ENCODE data around the gene PPFIBP2. TPM values are rescaled to one million over a fixed set of nuclear protein-coding genes. Genes with fewer than 3 reads are reported as not detected.

PPFIBP2 gene
- total RNA-seq, 1 donor from 2014 or later: 65.8 TPM

GRCh38 chr11:7486098-7486780 lies 27.6 kb upstream of the PPFIBP2 start:
- Histone ChIP-seq H3K9me3 (ENCODE audit: control insufficient read depth in 3 of 3, low read length in 3 of 3) (no peaks in the 10 kb centered on the region), H3K27ac (ENCODE audit: low read depth, low read length) (no peak overlapping the region), H3K27me3 (ENCODE audit: control insufficient read depth in 3 of 3, insufficient read depth in 3 of 3, low read length in 3 of 3) (no peaks in the 10 kb centered on the region), H3K4me3 (ENCODE audit: low read length in 3 of 3) (peak overlapping the region; percentile 55 to 78 (median 71)), H3K9ac (ENCODE audit: low read depth in 1 of 3, low read length in 3 of 3) (peak overlapping the region in 1 of 3 donors; percentile 15), H3K4me1 (ENCODE audit: control insufficient read depth in 3 of 3, insufficient read depth in 3 of 3, low read length in 3 of 3) (peaks cover 0 to 3% (median 0%) of the 10 kb centered on the region in 3 donors), H3K36me3 (ENCODE audit: control insufficient read depth in 3 of 3, insufficient read depth in 3 of 3, low read length in 3 of 3) (peaks cover 0 to 2% (median 0%) of the 10 kb centered on the region in 3 donors)

DNA sequence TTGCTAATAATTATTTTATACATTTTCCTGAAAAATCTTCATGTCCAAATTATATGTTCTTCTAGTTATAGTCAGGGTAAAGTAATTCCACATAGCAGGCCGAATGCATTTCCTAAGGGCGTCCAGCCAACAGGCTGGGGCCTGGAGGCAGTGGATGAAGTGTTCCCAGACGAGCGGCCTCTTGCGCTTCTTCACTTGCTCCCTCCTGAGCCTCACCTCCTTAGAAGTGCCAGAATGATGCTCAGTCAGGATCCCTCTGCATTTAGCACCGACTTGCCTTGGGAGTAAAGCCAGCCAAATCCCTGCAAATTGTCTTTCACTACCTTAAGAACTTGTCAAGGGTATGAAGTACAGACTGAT lies 27.0 kb upstream of the PPFIBP2 start:
- no peak overlapping the region for H3K27ac ChIP-seq (ENCODE audit: low read depth, low read length)

GRCh38 chr11:7487360-7487759 lies 26.4 kb upstream of the PPFIBP2 start:
- Histone ChIP-seq H3K27me3 (ENCODE audit: control insufficient read depth in 3 of 3, insufficient read depth in 3 of 3, low read length in 3 of 3) (no peaks in the 10 kb centered on the region), H3K4me1 (ENCODE audit: control insufficient read depth in 3 of 3, insufficient read depth in 3 of 3, low read length in 3 of 3) (peaks cover 0 to 3% (median 0%) of the 10 kb centered on the region in 3 donors), H3K9ac (ENCODE audit: low read depth in 1 of 3, low read length in 3 of 3) (no peak overlapping the region), H3K9me3 (ENCODE audit: control insufficient read depth in 3 of 3, low read length in 3 of 3) (no peaks in the 10 kb centered on the region), H3K4me3 (ENCODE audit: low read length in 3 of 3) (peak overlapping the region in 1 of 3 donors; percentile 78), H3K36me3 (ENCODE audit: control insufficient read depth in 3 of 3, insufficient read depth in 3 of 3, low read length in 3 of 3) (peaks cover 0 to 2% (median 0%) of the 10 kb centered on the region in 3 donors), H3K27ac (ENCODE audit: low read depth, low read length) (no peak overlapping the region)

More for the DNA sequence above, 27.0 kb upstream of the PPFIBP2 start:
- Histone ChIP-seq H3K36me3 (ENCODE audit: control insufficient read depth in 3 of 3, insufficient read depth in 3 of 3, low read length in 3 of 3) (peaks cover 0 to 2% (median 0%) of the 10 kb centered on the region in 3 donors), H3K9ac (ENCODE audit: low read depth in 1 of 3, low read length in 3 of 3) (no peak overlapping the region), H3K9me3 (ENCODE audit: control insufficient read depth in 3 of 3, low read length in 3 of 3) (no peaks in the 10 kb centered on the region), H3K4me1 (ENCODE audit: control insufficient read depth in 3 of 3, insufficient read depth in 3 of 3, low read length in 3 of 3) (peaks cover 0 to 3% (median 0%) of the 10 kb centered on the region in 3 donors), H3K27me3 (ENCODE audit: control insufficient read depth in 3 of 3, insufficient read depth in 3 of 3, low read length in 3 of 3) (no peaks in the 10 kb centered on the region), H3K4me3 (ENCODE audit: low read length in 3 of 3) (peak overlapping the region in 1 of 3 donors; percentile 78)

GRCh38 chr11:7488681-7489080 lies 25.1 kb upstream of the PPFIBP2 start:
- no peak overlapping the region for H3K27ac ChIP-seq (ENCODE audit: low read depth, low read length)
- H3K36me3 ChIP-seq (ENCODE audit: control insufficient read depth in 3 of 3, insufficient read depth in 3 of 3, low read length in 3 of 3): peaks cover 0 to 2% (median 0%) of the 10 kb centered on the region in 3 donors
- H3K9ac ChIP-seq (ENCODE audit: low read depth in 1 of 3, low read length in 3 of 3): no peak overlapping the region
- no peaks in the 10 kb centered on the region for H3K9me3 ChIP-seq (ENCODE audit: control insufficient read depth in 3 of 3, low read length in 3 of 3)
- peaks cover 0 to 6% (median 0%) of the 10 kb centered on the region in 3 donors for H3K4me1 ChIP-seq (ENCODE audit: control insufficient read depth in 3 of 3, insufficient read depth in 3 of 3, low read length in 3 of 3)
- H3K27me3 ChIP-seq (ENCODE audit: control insufficient read depth in 3 of 3, insufficient read depth in 3 of 3, low read length in 3 of 3): no peaks in the 10 kb centered on the region
- H3K4me3 ChIP-seq (ENCODE audit: low read length in 3 of 3): no peak overlapping the region

DNA sequence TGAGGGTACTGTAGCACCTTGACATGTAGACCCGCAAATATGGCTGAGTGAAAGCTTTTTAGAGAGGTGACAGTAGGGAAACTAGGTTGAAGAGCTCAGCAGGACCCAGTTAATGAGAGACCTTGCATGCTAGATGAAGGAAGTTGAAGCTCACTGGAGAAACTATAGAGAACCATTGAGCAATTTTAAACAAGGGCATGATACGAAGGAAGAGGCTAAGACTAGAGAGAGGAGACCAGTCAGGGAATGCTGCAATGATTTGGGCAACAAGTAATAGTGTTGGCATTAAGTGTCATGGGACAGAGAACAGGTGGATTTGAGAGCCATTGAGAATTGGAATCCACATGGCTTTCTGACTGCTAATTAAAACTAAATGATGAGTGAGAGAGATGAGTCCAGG lies 24.4 kb upstream of the PPFIBP2 start:
- H3K27ac ChIP-seq (ENCODE audit: low read depth, low read length): no peak overlapping the region
- peaks cover 0 to 6% (median 0%) of the 10 kb centered on the region in 3 donors for H3K4me1 ChIP-seq (ENCODE audit: control insufficient read depth in 3 of 3, insufficient read depth in 3 of 3, low read length in 3 of 3)
- H3K36me3 ChIP-seq (ENCODE audit: control insufficient read depth in 3 of 3, insufficient read depth in 3 of 3, low read length in 3 of 3): peaks cover 0 to 2% (median 0%) of the 10 kb centered on the region in 3 donors
- H3K9me3 ChIP-seq (ENCODE audit: control insufficient read depth in 3 of 3, low read length in 3 of 3): no peaks in the 10 kb centered on the region
- no peaks in the 10 kb centered on the region for H3K27me3 ChIP-seq (ENCODE audit: control insufficient read depth in 3 of 3, insufficient read depth in 3 of 3, low read length in 3 of 3)
- no peak overlapping the region for H3K9ac ChIP-seq (ENCODE audit: low read depth in 1 of 3, low read length in 3 of 3)
- no peak overlapping the region for H3K4me3 ChIP-seq (ENCODE audit: low read length in 3 of 3)

DNA sequence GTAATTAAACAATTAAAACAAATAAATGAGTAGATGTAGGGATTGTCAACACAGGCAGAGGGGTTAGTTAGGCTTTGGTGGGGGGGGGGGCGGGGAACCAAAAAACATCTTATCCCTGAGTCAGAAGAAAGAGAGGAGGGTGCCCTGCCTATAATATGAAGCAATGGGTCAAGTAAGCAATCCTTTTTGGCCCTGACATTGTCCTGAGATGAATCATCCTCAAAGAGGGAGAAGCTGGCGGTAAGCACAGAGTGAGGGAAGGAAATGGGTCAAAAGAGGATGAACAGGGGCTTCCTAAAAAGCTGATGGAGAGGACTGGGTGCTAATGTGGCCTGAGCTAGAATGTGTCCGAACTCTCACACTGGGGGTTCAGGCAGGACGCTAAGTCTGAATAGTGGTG lies 23.7 kb upstream of the PPFIBP2 start:
- no peak overlapping the region for H3K27ac ChIP-seq (ENCODE audit: low read depth, low read length)
- H3K27me3 ChIP-seq (ENCODE audit: control insufficient read depth in 3 of 3, insufficient read depth in 3 of 3, low read length in 3 of 3): no peaks in the 10 kb centered on the region
- peaks cover 0 to 2% (median 0%) of the 10 kb centered on the region in 3 donors for H3K36me3 ChIP-seq (ENCODE audit: control insufficient read depth in 3 of 3, insufficient read depth in 3 of 3, low read length in 3 of 3)
- no peak overlapping the region for H3K9ac ChIP-seq (ENCODE audit: low read depth in 1 of 3, low read length in 3 of 3)
- H3K4me1 ChIP-seq (ENCODE audit: control insufficient read depth in 3 of 3, insufficient read depth in 3 of 3, low read length in 3 of 3): peaks cover 0 to 6% (median 0%) of the 10 kb centered on the region in 3 donors
- no peaks in the 10 kb centered on the region for H3K9me3 ChIP-seq (ENCODE audit: control insufficient read depth in 3 of 3, low read length in 3 of 3)
- no peak overlapping the region for H3K4me3 ChIP-seq (ENCODE audit: low read length in 3 of 3)

DNA sequence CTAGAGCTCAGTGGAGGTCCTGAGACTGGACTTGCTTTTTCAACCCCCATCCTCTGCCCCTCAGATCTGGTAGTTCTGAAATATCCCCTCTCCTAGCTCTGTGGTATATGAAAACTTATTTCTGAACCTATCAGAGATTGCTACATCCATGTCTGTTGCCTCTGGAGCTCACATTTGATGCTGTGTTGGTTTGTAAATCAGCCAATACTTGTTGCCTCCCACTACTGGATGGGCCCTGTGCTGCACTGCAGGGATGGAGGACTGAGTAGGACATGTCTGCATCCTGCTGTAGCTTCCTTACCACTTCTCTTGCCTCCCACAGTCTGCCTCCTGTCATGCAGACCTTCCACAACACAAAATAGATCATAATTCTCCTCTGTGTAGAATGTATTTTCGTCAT lies 23.3 kb upstream of the PPFIBP2 start:
- Histone ChIP-seq H3K4me1 (ENCODE audit: control insufficient read depth in 3 of 3, insufficient read depth in 3 of 3, low read length in 3 of 3) (peaks cover 0 to 5% (median 0%) of the 10 kb centered on the region in 3 donors), H3K27me3 (ENCODE audit: control insufficient read depth in 3 of 3, insufficient read depth in 3 of 3, low read length in 3 of 3) (no peaks in the 10 kb centered on the region), H3K9ac (ENCODE audit: low read depth in 1 of 3, low read length in 3 of 3) (no peak overlapping the region), H3K36me3 (ENCODE audit: control insufficient read depth in 3 of 3, insufficient read depth in 3 of 3, low read length in 3 of 3) (peaks cover 0 to 2% (median 0%) of the 10 kb centered on the region in 3 donors), H3K9me3 (ENCODE audit: control insufficient read depth in 3 of 3, low read length in 3 of 3) (no peaks in the 10 kb centered on the region), H3K27ac (ENCODE audit: low read depth, low read length) (no peak overlapping the region), H3K4me3 (ENCODE audit: low read length in 3 of 3) (no peak overlapping the region)

GRCh38 chr11:7492253-7492652 lies 21.5 kb upstream of the PPFIBP2 start:
- Histone ChIP-seq H3K9me3 (ENCODE audit: control insufficient read depth in 3 of 3, low read length in 3 of 3) (no peaks in the 10 kb centered on the region), H3K4me3 (ENCODE audit: low read length in 3 of 3) (no peak overlapping the region), H3K36me3 (ENCODE audit: control insufficient read depth in 3 of 3, insufficient read depth in 3 of 3, low read length in 3 of 3) (peaks cover 0 to 2% (median 0%) of the 10 kb centered on the region in 3 donors), H3K4me1 (ENCODE audit: control insufficient read depth in 3 of 3, insufficient read depth in 3 of 3, low read length in 3 of 3) (peaks cover 0 to 3% (median 0%) of the 10 kb centered on the region in 3 donors), H3K9ac (ENCODE audit: low read depth in 1 of 3, low read length in 3 of 3) (no peak overlapping the region), H3K27me3 (ENCODE audit: control insufficient read depth in 3 of 3, insufficient read depth in 3 of 3, low read length in 3 of 3) (no peaks in the 10 kb centered on the region), H3K27ac (ENCODE audit: low read depth, low read length) (no peak overlapping the region)

DNA sequence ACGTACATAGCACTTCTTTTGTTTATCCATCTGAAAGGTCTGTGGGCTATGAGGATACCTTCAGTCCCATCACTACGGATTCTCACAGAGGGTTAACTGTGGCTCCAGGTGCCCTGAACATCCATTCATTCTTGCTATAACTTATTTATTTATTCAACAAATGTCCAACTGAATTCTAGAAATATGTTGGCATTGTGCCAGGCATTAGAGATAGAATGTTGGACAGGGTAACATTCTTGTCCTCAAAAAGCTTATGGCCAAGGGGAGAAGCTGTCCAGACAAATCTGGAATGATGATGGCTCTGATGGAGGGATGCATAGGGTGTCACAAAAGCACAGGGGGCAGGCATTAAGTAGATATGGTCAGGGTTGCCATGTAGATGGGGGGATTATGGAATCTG lies 20.1 kb upstream of the PPFIBP2 start:
- no peak overlapping the region for H3K9ac ChIP-seq (ENCODE audit: low read depth in 1 of 3, low read length in 3 of 3)
- no peak overlapping the region for H3K27ac ChIP-seq (ENCODE audit: low read depth, low read length)
- H3K4me3 ChIP-seq (ENCODE audit: low read length in 3 of 3): no peak overlapping the region
- H3K36me3 ChIP-seq (ENCODE audit: control insufficient read depth in 3 of 3, insufficient read depth in 3 of 3, low read length in 3 of 3): no peaks in the 10 kb centered on the region
- no peaks in the 10 kb centered on the region for H3K9me3 ChIP-seq (ENCODE audit: control insufficient read depth in 3 of 3, low read length in 3 of 3)
- H3K4me1 ChIP-seq (ENCODE audit: control insufficient read depth in 3 of 3, insufficient read depth in 3 of 3, low read length in 3 of 3): peaks cover 0 to 3% (median 0%) of the 10 kb centered on the region in 3 donors
- no peaks in the 10 kb centered on the region for H3K27me3 ChIP-seq (ENCODE audit: control insufficient read depth in 3 of 3, insufficient read depth in 3 of 3, low read length in 3 of 3)

GRCh38 chr11:7494086-7494745 lies 19.6 kb upstream of the PPFIBP2 start:
- Histone ChIP-seq H3K27me3 (ENCODE audit: control insufficient read depth in 3 of 3, insufficient read depth in 3 of 3, low read length in 3 of 3) (no peaks in the 10 kb centered on the region), H3K4me1 (ENCODE audit: control insufficient read depth in 3 of 3, insufficient read depth in 3 of 3, low read length in 3 of 3) (peaks cover 0 to 3% (median 0%) of the 10 kb centered on the region in 3 donors), H3K4me3 (ENCODE audit: low read length in 3 of 3) (no peak overlapping the region), H3K9ac (ENCODE audit: low read depth in 1 of 3, low read length in 3 of 3) (no peak overlapping the region), H3K27ac (ENCODE audit: low read depth, low read length) (no peak overlapping the region), H3K36me3 (ENCODE audit: control insufficient read depth in 3 of 3, insufficient read depth in 3 of 3, low read length in 3 of 3) (no peaks in the 10 kb centered on the region), H3K9me3 (ENCODE audit: control insufficient read depth in 3 of 3, low read length in 3 of 3) (no peaks in the 10 kb centered on the region)
